Colonic mucosa (tissue), 4 donors: ENCODE measurements around the gene LINGO1. TPM values are rescaled to one million over a fixed set of nuclear protein-coding genes. Genes with fewer than 3 reads are reported as not detected.

ENCODE experiments used
- DNase-seq: peaks from one replicate; pipeline ENCODE4 v3.0.0-alpha.2; 2020
- H3K27ac ChIP-seq: fragments of 200-600 bp; one replicate; pipeline ENCODE4 v1.8.0; 2021
- H3K27me3 ChIP-seq: fragments of 200-600 bp; one replicate; pipeline ENCODE4 v1.8.0; 2021
- H3K36me3 ChIP-seq: fragments of 200-600 bp; one replicate; pipeline ENCODE4 v1.8.0; 2021
- H3K4me1 ChIP-seq: fragments of 200-600 bp; one replicate; pipeline ENCODE4 v1.8.0; 2021; ENCODE audit warnings: mild to moderate bottlenecking
- H3K4me3 ChIP-seq: fragments of 200-600 bp; one replicate; pipeline ENCODE4 v1.8.0; 2021
- H3K9ac ChIP-seq, 2 donors: one replicate each; pipeline ENCODE4 v1.7.0; 2013; ENCODE audit warnings: control low read depth in 2 of 2, low read depth in 2 of 2, low read length in 2 of 2
- H3K9me3 ChIP-seq: fragments of 200-600 bp; one replicate; pipeline ENCODE4 v1.8.0; 2021
- intact Hi-C: fragments of 100-400 bp; cut with DNase I; formaldehyde crosslinking; loops from one replicate; pipeline ENCODE4 v1.14.1; 2022
- total RNA-seq, 2 donors: library from RNA; stranded (reverse); fragmentation: NEBNext Ultra II Directional in 1 of 2; extraction: Animal tissue kit (Norgen Biotek cat#: 25700) in 1 of 2; gene quantifications; one replicate each; pipeline ENCODE4 v1.2.1, GENCODE V29; 2021
- TF ChIP-seq, protein P1 (sequence below): fragments of 200-600 bp; IDR thresholded peaks from one replicate; pipeline ENCODE4 v1.8.0; 2022; ENCODE audit warnings: antibody characterized with exemption, mild to moderate bottlenecking
- donor health status: healthy.
- donor health status: DM: no; HTN: no; CAD: no.
- donor health status: DM: no; HTN: no; CAD: no.

The LINGO1 gene
- total RNA-seq, 2 donors from 2014 or later = 0.79 to 1.1 TPM

DNA sequence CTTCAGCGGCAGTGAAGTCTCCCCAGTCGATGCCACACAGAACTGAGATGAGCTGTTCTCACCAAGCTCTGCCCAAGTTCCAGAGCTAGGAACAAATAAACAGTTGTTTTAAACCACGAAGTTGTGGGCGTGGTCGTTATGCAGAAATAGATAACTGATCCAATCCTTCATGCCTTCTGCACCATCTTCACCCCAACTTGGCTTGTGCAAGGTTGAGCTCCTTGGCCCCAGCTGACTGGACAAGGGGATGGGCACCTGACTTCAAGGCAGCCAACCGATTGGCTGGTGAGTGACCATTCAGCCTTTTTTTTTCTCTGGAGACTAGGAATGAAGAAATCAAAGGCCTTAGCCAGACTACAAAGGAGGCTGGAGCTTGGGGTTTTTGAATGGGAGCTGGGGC, 23.9 kb downstream of the LINGO1 start:
- Histone ChIP-seq H3K9ac (no peak overlapping the region), H3K9me3 (no peaks in the 10 kb centered on the region), H3K27me3 (no peaks in the 10 kb centered on the region), H3K4me1 (peaks cover 16% of the 10 kb centered on the region), H3K27ac (no peak overlapping the region), H3K36me3 (no peaks in the 10 kb centered on the region), H3K4me3 (no peak overlapping the region)
- no peak for DNase-seq
- TF ChIP-seq, protein P1, sequence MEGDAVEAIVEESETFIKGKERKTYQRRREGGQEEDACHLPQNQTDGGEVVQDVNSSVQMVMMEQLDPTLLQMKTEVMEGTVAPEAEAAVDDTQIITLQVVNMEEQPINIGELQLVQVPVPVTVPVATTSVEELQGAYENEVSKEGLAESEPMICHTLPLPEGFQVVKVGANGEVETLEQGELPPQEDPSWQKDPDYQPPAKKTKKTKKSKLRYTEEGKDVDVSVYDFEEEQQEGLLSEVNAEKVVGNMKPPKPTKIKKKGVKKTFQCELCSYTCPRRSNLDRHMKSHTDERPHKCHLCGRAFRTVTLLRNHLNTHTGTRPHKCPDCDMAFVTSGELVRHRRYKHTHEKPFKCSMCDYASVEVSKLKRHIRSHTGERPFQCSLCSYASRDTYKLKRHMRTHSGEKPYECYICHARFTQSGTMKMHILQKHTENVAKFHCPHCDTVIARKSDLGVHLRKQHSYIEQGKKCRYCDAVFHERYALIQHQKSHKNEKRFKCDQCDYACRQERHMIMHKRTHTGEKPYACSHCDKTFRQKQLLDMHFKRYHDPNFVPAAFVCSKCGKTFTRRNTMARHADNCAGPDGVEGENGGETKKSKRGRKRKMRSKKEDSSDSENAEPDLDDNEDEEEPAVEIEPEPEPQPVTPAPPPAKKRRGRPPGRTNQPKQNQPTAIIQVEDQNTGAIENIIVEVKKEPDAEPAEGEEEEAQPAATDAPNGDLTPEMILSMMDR = no peak
- intact Hi-C loops = no loop called here

DNA sequence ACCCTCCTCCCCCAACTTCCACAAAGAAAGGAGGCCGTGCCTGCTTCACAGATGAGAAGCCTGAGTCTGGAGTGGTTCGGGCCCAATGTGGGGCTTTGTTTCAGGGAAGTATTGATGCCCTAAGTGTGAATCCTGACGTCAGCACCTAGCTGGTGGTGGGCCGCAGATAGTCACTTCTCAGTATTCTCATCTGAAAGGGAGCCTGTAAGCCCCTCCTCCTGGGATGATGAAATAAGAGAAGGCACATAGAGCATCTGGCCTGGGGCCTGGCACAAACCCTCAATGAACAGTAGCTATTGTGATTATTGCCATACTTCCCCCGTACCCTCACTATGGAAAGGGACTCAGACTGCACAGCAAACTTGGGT, 24.8 kb downstream of the LINGO1 start:
- no peak overlapping the region for H3K9ac ChIP-seq
- no peak overlapping the region for H3K4me3 ChIP-seq
- no peaks in the 10 kb centered on the region for H3K9me3 ChIP-seq
- no peaks in the 10 kb centered on the region for H3K27me3 ChIP-seq
- DNase-seq = no peak
- peaks cover 16% of the 10 kb centered on the region for H3K4me1 ChIP-seq
- no peak overlapping the region for H3K27ac ChIP-seq
- TF ChIP-seq, protein P1 = no peak
- intact Hi-C loops = no loop called here
- no peaks in the 10 kb centered on the region for H3K36me3 ChIP-seq

DNA sequence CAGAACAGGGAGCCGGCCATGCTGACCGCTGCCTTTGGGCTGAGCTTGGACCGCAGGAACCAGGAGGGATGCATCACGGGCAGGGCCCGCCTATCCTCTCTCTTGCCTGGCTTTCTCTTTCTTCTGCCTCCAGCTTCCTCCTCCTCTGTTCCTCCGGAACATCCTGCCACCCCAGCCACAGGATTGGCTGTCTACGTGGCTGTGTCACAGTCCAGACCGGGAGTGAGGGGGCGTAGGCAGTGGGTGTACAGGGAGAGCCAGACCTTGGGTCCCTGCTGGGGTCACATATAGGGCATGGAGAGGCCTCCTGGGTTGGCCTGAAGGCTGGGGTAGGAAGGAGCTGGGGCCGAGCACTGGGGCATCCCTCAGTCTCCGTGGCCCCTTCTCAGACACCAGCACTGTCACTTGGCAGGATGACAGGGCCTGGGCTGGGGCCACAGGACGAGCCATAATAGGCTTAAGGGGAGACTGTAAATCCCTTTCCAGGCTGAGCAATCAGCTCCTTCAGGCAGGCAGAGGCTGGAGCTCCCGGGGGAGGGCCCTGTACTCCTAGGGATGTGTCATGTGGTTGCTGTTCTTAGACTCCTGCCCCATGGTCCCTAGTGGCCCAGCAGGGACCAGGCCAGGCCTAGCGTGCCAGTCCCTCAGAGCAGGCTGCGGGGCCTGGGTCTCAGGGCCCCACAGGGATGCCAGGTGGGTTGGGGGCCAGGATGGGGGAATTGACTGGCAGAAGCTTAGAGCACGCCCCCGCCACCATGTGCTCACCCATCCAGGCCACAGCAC, 25.4 kb downstream of the LINGO1 start:
- H3K4me3 ChIP-seq = no peak overlapping the region
- intact Hi-C loops = no loop called here
- H3K9me3 ChIP-seq = no peaks in the 10 kb centered on the region
- H3K4me1 ChIP-seq = peaks cover 16% of the 10 kb centered on the region
- DNase-seq = no peak
- TF ChIP-seq, protein P1 = no peak
- no peak overlapping the region for H3K9ac ChIP-seq
- no peaks in the 10 kb centered on the region for H3K36me3 ChIP-seq
- H3K27me3 ChIP-seq = no peaks in the 10 kb centered on the region
- H3K27ac ChIP-seq = peak overlapping the region; percentile 21

DNA sequence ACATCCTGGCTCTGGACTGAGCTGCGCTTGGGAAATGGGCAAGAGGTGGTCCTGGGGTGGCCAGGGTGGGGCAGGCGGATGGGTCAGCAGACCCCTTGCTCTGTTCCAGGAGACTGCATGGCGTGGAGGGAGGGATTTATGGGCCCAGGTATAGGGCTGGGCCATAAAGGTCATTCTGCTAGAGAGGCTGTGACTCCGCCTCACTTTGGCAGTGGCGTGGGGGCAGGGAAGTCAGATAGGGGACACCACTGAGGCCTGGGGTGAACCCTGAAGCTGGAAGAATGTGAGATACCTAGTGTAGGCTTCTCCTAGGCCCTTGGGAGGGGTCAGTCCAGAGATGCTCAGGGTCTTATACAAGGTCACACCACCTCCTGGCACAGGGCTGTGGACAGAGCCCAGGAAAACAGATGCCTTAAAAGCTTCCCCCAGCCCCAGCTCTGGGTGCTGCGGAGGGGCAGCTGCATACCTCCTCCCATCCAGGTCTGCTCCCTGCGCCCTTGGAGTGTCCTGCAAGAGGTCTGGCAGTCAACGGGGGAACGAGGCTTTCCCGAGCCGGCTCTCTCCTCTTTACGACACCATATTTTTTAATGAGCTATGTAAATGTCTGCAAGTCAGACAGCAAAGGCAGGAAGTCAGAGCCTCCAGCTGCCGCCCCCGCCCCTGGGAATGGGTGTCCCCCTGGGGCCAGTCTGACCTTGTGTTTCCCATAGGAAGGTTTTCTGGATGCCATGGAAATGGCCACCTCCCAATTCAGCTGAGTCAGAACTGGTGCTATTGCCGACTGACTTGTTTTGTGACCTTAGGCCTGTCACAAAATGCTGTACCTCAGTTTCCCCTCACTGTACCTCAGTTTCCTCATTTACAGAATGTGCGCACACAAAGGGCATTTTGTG, 26.3 kb downstream of the LINGO1 start:
- no peaks in the 10 kb centered on the region for H3K9me3 ChIP-seq
- H3K4me1 ChIP-seq = peaks cover 16% of the 10 kb centered on the region
- TF ChIP-seq, protein P1 = no peak
- H3K4me3 ChIP-seq = no peak overlapping the region
- no peak overlapping the region for H3K9ac ChIP-seq
- intact Hi-C loops = no loop called here
- H3K27ac ChIP-seq = peak overlapping the region; percentile 21
- peak; percentile 68 for DNase-seq
- no peaks in the 10 kb centered on the region for H3K36me3 ChIP-seq
- H3K27me3 ChIP-seq = no peaks in the 10 kb centered on the region

DNA sequence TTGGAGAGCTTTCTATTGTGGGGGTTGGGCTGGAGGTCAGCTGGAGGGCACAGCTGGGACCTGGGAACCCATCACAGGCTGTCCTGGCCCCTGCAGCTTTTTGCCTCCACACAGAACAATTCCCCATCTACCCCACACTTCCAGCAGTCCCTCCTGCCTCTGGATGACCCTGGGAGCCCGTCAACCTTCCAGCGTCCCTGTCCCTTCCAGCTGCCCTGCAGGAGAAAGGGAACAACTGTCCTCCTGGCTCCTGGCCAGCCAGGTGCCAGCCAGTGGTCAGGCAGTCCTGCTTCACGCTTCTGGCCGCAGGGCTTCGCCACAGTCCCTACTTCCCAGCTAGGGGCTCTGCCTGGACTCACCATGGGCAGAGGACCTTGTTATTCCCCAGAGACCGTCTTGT, 27.2 kb downstream of the LINGO1 start:
- Histone ChIP-seq H3K4me3 (no peak overlapping the region), H3K27ac (no peak overlapping the region), H3K9me3 (no peaks in the 10 kb centered on the region), H3K9ac (no peak overlapping the region), H3K4me1 (peaks cover 16% of the 10 kb centered on the region), H3K36me3 (no peaks in the 10 kb centered on the region), H3K27me3 (no peaks in the 10 kb centered on the region)
- TF ChIP-seq, protein P1 = no peak
- intact Hi-C loops = no loop called here
- DNase-seq = no peak
